ENCODE results near the gene EBF3.

- no peak for TF ChIP-seq CTCF (IDR thresholded peaks at IDR 0.05)
- no peak for TF ChIP-seq POLR2A (IDR thresholded peaks at IDR 0.05)
Measured at GRCh38 chr10:129934196-129934925, 29.7 kb downstream of the EBF3 start.
